ENCODE results near the gene HPCAL1.
"Not testable (repeated sequence)": the region's sequence is repeated elsewhere in the genome, so short reads cannot be mapped to it uniquely, and the experiment has no call there.

Gene HPCAL1

DNA sequence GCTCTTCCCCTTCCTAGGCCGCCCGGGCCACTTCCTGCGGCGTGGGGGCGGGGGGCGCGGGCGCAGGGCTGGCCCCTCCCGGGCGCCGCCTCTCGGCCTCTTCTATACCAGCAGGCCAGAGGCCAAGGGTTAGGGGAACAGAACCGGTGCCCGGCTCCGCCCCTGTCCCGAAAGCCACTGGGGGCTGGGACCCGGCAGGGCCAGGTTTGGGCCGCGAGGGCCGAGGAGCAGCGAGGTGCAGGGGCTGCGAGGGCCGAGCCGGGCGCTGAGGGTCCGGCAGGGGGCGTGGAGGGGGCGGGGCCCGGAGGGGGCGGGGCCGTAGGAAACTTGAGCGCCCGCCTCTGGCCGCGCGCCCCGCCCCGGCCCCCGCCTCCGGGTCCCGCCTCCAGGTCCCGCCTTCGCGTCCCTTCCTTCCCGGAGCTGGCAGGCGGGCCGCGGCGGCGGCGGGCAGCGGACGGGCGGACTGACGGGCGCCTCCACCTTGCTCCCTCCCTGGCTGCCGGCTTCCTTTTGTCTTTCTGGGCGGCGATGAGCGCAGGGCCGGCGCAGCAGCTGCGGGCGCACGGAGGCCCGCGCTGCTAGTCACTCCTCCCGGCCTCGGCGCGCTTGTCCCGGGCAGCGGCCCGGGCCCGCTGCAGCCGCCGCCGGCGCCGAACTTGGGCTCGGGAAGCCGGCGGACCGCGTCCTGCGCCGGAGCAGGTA is at the start of gene HPCAL1:
TSS of gene HPCAL1 (plus strand) at position 426 of the 702 bp plus-strand sequence. CDS start 116,854 bp downstream, outside the sequence.
- ATAC-seq (peak; percentile 74), DNase-seq (peak; percentile 90)

DNA sequence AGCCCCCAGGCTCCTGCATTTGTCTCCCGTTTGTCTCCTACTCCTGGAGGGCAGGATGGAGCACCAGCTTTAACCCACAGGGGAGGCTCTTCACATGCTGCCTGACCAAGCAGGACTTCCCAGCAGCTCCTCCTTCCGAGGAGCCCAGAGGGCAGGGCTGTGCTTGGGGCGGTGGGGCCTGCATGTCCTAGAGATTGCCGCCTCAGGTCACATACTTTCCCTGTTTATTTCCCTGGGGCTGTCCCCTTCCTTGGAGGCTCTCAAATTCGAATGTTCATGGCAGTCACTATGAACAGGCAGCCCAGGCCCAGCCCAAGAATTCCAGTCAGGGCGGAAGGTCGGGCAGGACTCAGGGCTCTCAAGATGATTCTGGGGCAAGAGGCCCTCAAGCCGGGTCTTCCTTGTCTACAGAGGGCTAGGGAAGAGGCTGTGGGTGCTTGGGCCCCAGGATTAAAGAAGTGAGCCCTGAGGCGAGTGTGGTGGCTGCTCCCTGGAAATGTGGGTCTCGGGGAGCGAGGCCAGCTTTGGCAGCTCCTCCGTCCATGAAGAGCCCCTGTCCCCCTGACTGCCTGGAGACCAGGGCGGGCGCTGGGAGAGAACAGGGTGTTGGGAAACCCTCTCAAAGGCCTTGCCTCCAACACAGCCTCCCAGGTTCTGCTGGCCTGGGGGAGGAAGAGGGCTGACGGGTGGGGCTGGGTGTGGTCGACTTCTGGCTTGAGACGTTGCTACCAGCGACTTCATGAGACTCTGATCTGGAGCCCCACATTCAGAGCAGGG is 48.9 kb upstream of the HPCAL1 start:
- DNase-seq (no peak), ATAC-seq (no peak)

DNA sequence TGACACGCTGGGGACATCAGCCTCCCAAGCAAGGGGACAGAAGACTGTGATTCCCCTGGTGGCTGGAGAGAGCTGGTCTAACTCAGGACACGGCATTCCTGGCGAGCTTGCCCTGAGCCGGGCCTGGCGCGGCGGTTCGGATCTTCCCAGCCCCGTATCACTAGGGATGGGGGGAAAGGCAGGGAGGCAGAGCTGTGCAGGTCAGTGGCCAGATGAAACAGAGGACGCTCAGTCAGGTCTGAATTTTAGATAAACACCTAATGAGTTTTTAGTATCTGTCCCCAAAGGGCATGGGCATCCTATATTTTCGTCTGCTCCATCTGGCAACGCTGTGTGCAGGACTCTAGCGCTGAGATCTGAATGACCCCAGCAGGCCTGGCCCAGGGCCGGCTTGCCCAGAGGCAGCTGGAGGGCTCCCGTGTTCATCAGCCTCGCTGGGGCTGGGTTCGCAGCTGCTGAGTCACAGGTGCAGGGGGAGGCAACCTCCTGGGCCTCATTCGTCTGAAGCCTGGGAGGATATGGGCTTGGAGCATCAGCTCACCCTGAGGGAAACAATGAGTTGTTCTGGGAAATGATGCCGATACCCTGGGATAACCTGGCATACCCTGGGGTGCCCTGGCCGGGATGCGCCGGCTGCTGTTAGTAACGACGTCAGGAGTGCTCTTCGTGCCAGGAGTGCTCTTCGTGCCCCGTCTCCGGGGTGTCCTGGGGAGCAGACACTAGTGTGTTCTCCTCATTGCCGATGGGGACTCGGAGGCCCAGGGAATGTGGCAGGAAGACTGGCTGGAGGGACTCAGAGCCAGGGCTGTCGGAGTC is 48.1 kb upstream of the HPCAL1 start:
- no peak for ATAC-seq
- no peak for DNase-seq

DNA sequence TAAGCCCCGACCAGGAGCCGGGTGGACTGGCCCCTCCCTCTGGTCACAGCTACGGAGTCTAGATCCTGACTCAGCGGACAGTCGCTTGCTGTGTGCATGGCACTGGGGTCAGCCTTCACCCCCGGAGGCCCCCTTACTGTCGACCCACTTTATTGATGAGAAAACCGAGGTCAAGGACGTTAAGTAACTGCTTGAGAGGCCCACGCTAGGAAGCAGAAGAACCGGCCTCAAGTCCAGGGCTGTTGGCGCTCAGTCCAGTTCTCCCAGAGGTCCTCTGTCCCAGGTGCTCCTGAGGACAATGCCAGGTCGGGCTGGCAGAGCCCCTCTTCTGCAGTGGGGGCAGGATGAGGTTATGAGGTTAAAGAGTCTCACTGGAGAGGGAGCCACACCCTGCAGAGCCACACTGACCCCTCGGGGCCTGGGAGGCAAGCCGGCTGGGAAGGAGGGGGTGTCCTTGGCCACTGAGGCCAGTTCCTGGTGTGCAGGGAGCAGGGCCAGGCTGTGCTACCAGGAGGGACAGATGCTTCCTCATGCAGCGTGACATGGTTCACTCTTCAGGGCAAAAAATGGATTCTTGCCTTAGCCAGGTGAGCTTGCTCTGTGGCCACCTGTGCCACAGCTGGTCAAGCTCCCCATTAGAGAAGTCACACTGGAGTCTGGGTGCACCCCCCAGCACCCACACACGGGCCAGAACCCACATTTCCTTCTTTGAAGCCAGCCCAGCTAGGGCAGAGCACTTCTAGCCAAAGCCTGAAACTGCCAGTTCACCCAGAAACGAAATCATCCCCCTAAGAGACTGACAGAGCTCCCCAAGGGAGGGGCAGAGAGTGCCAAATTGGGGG is 47.3 kb upstream of the HPCAL1 start:
- DNase-seq (no peak), ATAC-seq (no peak)

DNA sequence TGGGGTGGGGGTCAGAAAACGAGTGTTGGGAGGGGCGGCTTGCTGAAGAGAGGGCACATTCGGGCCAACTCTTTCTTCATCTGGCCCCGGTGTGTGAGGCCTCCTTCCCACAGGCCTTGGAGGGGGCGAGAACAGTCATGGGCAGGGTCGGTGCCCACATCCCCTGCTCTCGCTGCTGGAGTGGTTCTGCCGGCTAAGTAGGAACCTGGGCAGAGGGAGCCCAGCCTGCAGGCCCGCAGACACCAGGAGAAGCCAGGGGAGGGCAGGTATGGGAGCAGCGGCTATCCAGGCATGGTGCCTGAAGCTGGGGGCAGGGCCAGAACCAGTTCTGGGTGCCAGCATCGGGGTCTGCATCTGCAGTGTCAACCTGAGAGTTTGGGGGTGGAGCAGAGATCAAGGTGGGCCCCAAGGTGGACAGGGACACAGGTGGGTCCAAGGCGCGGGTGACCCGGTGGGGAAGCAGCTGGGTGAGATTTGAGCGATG is 46.6 kb upstream of the HPCAL1 start:
- ATAC-seq (no peak), DNase-seq (no peak)

DNA sequence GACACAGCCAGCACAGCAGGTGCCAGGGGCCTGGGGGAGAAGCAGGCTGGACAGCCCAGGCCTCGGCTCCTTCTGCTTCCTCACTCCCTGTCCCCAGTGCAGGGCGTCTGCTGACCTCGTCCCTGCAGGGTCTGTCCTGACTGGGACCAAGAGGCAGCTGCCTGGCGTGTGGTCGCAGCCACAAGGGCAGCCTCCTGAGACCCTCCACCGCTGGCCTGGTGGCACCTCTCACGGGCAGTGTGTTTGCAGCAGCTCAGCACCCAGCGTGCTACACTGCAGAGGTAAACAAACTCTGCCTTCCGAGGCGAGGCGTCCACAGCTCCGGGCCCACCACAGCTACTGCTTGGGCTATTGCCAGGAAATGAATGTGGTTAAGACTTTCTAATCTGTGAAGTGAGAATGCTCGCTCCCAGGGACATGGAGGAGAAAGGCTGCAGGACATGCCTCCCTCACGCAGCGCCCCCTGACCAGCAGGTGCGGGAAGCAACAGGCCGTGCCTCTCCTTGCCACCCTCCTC is 46.1 kb upstream of the HPCAL1 start:
- ATAC-seq: no peak

DNA sequence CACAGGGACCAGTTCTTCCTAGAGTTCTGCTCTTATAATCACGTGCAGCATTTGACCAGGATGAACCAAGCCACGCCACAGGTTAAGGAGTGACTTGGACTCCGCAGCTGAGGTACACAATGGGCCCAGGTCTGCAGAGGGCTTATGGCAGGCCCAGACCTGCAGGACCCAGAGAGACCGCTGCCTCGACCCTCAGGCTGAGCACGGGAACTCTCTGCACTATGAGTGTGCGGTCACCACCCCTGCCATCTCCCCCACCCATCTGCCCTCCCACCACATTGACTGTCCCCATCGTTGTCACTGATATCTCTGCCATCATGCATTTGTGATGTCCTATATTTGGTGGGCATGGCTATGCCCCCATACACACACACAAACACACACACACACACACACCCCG is 45.7 kb upstream of the HPCAL1 start:
- ATAC-seq (no peak), DNase-seq (no peak)

More for the DNA sequence above, 46.1 kb upstream of the HPCAL1 start:
- DNase-seq: no peak

DNA sequence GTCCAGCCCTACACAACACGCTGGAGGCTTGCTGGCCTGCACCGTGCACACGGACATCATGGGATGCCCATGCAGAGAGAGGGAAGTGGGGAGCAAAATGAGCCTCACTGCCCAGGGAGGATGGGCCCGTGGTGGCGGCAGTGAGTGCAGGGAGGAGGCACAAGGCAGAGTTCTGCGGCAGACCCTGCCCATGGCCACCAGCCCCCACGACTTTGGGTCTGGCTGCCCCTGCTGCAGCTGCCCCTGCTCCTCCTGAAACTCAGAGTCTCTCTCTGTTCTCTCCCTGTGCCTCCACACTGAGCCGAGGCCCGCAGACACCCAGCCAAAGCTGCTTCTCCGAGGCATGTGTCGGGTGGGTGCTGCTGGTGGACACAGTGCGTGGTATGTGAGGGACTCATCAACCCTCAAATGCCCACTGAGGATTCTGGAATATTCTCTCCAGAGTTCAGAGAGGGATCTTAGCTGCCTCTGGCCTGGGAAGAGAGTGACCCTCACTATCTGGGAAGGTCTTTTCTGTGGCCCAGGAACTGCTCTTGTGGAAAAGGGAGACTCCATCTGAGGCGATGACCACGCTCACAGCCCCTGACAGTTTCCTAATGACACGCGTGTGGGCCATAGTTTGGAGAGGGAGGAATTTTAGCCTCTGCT is 45.1 kb upstream of the HPCAL1 start:
- DNase-seq (no peak), ATAC-seq (no peak)

DNA sequence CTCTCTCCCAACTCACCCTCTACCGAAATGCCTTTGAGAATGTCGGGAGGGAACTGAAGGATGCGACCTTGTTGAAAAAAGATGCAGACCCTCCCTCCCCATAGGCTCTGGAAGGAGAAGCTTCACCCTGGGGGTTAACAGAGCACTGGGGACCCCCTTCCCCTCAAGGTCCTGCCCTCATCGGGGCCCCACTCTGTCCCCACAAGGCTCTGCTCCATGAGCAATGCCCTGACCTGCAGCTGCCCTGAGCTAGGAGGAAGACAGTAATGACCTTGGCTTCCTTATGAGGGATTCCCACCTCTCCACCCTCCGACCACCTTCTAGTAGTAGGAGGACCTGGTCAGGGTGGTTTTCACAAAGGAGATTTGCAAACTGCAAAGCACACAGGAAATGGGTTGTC is 44.4 kb upstream of the HPCAL1 start:
- DNase-seq (no peak), ATAC-seq (no peak)

DNA sequence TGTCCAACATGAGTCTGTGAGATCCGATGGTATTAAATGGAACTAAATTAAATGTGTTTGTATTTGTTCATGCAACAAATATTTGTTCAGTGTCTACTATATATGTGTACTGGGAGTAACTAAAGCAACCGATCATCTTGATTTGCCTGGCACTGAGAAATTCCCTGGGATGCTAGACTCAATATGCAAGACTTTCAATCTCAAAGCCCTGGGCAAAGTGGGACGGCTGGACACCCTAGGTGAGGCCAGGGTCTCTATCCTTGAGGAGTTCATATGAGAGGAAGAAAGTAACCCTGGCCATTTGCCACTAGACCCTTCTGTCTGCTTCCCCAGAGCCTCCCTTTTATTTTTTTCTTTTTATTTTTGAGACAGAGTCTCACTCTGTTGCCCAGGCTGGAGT is 44.0 kb upstream of the HPCAL1 start:
- ATAC-seq: no peak
- no peak for DNase-seq

DNA sequence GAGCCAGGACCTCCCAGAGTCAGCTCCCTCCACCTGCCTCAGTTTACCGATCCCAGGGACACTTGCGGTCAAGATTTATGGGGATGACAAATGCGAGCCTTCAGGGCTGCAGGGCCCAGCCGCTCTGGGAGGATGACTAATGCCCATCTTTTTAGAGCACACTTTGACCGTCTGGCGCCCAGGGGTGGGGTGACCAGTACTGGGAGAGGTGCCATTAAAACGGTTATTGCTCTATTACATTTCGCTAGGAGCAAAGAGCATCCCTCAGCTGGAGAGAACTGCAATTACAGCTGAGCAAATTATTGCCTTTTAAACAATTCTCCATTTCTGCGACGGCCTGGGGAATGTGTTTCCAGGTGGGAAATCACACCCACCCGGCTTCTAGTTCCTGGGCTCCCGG is 42.6 kb upstream of the HPCAL1 start:
- ATAC-seq (no peak), DNase-seq (no peak)

DNA sequence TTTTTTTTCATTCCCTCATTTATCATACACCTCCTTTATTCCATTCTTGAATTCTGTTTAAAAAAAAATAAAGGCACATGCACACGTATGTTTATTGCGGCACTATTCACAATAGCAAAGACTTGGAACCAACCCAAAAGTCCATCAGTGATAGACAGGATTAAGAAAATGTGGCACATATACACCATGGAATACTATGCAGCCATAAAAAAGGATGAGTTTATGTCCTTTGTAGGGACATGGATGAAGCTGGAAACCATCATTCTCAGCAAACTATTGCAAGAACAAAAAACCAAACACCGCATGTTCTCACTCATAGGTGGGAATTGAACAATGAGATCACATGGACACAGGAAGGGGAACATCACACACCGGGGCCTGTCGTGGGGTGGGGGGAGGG is 39.2 kb upstream of the HPCAL1 start:
- not testable (repeated sequence) for DNase-seq, ATAC-seq

DNA sequence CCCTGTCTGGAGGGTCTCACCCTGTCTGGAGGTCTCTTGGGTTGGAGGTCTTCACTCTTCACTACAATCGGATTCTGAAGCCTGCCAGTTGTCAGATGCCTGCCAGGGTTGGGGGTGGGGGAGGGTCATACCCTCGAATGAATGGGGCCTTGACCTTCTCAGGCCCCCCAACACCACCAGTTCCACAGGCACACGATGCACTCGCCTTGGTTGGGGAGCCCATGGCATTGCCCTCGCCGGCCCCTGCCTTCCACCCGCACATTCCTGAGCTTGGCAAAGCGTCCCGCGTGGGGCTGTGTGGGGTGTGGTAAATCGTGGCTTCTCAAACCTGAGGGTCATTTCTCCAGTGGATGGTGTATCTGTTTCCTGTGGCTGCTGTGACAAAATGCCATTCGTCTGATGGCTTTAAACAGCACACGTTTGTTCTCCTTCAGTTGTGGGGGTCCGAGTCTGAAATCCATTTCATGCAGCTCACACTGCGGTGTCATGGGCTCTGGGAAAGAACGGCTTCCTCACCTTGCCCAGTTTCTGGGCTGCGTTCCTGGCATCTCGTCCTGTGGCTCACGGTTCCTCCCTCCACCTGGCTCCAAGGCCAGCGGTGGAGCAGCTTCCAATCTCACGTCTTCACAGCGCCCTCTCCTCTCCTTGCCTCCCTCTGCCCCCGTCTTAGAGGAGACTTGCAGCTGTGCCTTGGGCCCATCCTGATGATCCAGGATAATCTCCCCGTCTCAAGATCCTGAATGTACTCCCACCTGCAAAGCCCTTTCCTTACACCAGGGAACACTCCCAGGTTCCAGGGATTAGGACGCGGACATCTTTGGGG is 38.0 kb upstream of the HPCAL1 start:
- no peak for DNase-seq
- no peak for ATAC-seq

DNA sequence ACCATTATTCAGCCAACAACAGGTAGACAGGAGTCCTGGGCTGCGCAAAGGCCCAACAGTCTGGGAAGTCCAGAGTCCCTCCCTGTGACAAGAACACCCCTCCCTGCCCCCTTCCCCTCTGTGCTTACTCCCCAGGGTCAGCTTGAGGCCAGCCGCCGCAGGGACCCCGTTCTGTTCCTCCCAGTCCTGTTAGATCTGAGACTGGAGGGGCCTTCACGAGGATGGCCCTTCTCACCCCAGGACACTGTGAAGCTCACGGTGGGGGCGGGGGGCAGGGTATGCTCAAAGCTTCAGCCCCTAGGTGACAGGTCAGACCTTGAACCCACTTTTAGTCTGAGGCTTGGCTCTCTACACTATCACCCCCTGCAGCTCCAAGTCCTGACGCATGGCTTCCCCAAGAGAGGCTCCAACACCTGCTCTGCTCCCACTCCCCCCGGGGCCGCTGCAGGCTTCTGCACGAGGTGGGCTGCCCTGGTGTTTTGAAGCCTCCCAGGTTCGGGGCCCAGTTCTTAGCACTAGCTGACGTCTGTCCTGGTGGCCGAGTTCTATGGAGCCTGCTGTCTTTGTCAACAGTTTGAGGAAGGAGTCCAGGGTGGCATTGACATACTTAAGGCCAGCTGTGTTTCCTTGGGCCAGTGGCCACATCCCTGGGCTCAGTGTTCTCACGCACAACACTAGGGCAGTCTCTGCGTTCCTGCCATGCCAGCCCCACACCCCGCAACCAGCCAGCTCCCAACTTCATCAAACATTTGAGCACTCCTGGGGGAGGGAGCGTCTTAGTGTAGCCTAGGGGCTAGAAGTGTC is 37.2 kb upstream of the HPCAL1 start:
- ATAC-seq (no peak), DNase-seq (no peak)

DNA sequence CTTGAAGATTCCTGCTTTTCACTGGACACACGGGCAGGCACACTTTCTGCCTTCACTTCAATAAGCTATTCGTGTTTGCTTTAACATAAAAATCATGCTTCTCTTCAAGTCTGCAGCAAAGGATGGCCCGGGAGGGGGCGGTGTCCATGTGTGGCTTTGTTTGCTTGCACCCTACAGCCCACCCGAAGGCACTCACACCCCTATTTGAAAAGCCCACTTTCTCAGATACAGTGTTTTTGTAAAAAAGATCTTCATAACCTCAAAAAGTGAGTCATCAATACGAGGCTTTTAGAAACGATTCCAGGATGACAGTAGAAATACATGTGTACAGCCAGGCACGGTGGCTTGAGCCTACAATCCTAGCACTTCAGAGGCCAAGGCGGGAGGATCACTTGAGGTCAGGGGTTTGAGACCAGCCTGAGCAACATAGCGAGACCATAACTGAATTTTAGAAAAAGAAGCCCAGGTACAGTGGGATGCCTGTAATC is 36.5 kb upstream of the HPCAL1 start:
- ATAC-seq (no peak), DNase-seq (no peak)

DNA sequence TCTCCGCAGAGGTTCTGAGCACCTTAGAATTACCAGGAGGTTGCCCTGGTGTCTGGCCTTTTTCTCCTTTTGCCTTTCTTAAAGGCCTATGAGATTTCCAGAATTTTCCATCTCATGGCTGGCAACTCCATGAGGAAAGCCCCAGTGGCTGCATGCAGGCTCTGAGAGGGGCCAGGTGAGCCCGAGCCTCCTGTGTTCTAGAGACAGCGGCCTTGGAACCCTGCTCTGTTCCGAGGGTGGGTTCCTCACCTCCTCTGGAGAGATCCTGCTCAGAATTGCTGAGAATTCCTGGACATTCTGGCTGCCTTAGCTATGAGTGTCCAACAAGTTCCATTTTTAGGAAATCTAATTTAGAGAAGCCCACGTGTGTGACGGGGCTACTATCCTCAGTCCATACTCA is 35.7 kb upstream of the HPCAL1 start:
- DNase-seq: no peak

DNA sequence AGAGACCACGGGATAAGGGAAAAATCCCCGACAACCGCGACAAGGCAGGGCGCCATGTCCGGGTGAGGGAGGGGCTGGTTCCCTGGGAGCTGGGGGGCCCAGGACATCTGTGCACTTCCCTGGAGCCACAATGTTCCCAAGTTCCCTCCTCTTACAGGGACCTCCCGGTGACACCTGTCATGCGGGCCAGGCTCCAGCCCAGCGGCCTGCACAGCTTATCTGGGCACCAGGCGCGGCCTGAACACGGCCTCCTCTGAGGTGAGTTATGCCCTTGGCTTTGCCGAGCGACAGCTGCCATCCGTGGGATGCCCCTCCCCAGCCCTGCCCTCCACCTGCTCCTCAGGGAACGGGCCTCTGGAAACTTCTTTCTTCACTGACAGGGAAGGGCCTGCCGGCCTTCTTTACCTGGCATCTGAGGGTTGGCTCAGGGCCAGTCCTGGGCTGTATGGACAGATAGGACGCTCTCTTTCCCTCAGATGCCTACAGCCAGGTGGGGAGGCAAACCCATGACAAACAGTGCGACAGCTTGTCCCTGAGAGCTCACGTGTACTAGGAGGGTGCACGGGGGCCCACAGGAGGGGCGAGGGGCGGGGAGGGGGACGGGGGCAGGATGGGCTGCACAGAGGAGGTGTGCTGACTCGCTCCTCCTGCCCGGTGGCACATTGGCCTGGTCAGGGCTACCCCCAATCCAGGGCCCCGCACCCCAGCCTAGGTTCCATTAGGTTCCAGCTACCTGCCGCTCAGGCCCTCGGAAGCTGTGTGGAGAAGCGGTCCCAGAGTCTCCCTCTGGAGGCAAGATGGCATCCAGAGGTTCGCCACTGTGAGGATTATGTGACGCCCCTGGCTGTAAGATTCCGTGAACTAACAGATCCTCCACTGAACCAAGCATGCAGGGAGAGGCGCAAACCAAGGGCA is 34.9 kb upstream of the HPCAL1 start:
- no peak for ATAC-seq
- no peak for DNase-seq

More for the DNA sequence above, 35.7 kb upstream of the HPCAL1 start:
- ATAC-seq: no peak

DNA sequence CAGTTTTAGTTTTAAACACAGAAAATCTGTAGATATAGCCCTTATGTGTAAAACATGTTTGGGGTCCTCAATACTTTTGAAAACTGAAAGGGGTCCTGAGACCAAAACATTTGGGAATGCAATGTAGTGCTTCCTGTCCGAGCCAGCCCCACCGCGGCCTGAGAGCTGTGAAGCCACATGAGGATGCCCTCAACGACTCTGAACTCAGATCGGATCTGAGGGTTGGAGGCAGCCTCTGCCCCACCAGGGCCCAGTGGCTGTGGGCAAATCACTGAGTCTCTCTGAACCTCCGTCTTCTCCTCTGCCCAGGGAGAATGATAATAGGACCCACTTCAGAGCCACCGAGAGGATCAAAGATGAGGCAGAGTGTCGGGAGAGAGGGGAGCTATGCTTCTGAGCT is 33.4 kb upstream of the HPCAL1 start:
- DNase-seq (no peak), ATAC-seq (no peak)

Data from stimulated activated naive CD8-positive, alpha-beta T cell treated with anti-CD3 and anti-CD28 coated beads, Interleukin-15, Interleukin-2, amounts not matched to agents 100 U/mL and 50 U/mL, for 24 hours (primary cell).